Ureter (tissue), 1 donor: ENCODE measurements around the gene GPC6. TPM values are rescaled to one million over a fixed set of nuclear protein-coding genes. Genes with fewer than 3 reads are reported as not detected.

Experiments used
- DNase-seq: peaks from one replicate; pipeline ENCODE4 v3.0.0-alpha.2; 2020; ENCODE audit warnings: low spot score
- total RNA-seq: library from RNA; stranded (reverse); gene quantifications from one replicate; pipeline ENCODE4 v1.2.4, GENCODE V29; 2023
- donor health status: DM: yes; HTN: yes; CAD: no.

Gene GPC6
- total RNA-seq, 1 donor from 2014 or later, result 6.8 TPM

- DNase-seq, result no peak
Measured at GRCh38 chr13:93771782-93772181, 545.2 kb downstream of the GPC6 start.

- DNase-seq, result no peak
Measured at GRCh38 chr13:93774506-93774905, 547.9 kb downstream of the GPC6 start.

- no peak for DNase-seq
Measured at GRCh38 chr13:93775027-93775426, 548.4 kb downstream of the GPC6 start.

- DNase-seq, result no peak
Measured at GRCh38 chr13:93775507-93776108, 549.0 kb downstream of the GPC6 start.

- DNase-seq, result no peak
Measured at GRCh38 chr13:93776936-93777335, 550.3 kb downstream of the GPC6 start.

- no peak for DNase-seq
Measured at GRCh38 chr13:93777504-93777903, 550.9 kb downstream of the GPC6 start.

- DNase-seq, result no peak
Measured at GRCh38 chr13:93778548-93778947, 551.9 kb downstream of the GPC6 start.

GRCh38 chr13:93784191-93784590 is 557.6 kb downstream of the GPC6 start:
- DNase-seq, result no peak

GRCh38 chr13:93786846-93787489 is 560.4 kb downstream of the GPC6 start:
- no peak for DNase-seq

GRCh38 chr13:93788456-93788855 is 561.8 kb downstream of the GPC6 start:
- no peak for DNase-seq

GRCh38 chr13:93789058-93789457 is 562.5 kb downstream of the GPC6 start:
- DNase-seq, result no peak

- no peak for DNase-seq
Measured at GRCh38 chr13:93794197-93794885, 567.7 kb downstream of the GPC6 start.

- no peak for DNase-seq
Measured at GRCh38 chr13:93797463-93797862, 570.9 kb downstream of the GPC6 start.

GRCh38 chr13:93800342-93800741 is 573.7 kb downstream of the GPC6 start:
- no peak for DNase-seq

- DNase-seq, result no peak
Measured at GRCh38 chr13:93805736-93806135, 579.1 kb downstream of the GPC6 start.

GRCh38 chr13:93806861-93807260 is 580.3 kb downstream of the GPC6 start:
- DNase-seq, result no peak

- no peak for DNase-seq
Measured at GRCh38 chr13:93810264-93810663, 583.7 kb downstream of the GPC6 start.

GRCh38 chr13:93811071-93811737 is 584.6 kb downstream of the GPC6 start:
- DNase-seq, result no peak

GRCh38 chr13:93811738-93812112 is 585.1 kb downstream of the GPC6 start:
- DNase-seq, result no peak

GRCh38 chr13:93814658-93815057 is 588.1 kb downstream of the GPC6 start:
- no peak for DNase-seq

- no peak for DNase-seq
Measured at GRCh38 chr13:93818345-93818744, 591.7 kb downstream of the GPC6 start.

- DNase-seq, result no peak
Measured at GRCh38 chr13:93819331-93819890, 592.8 kb downstream of the GPC6 start.
